A673 (cell line): ENCODE measurements around the gene GALNT9. TPM values are rescaled to one million over a fixed set of nuclear protein-coding genes. Genes with fewer than 3 reads are reported as not detected.

Source experiments
- BruUV-seq: library from RNA; stranded (reverse); fragments of 400-500 nt; replicated peaks from 2 replicates; lab custom pipeline; 2021; lab: Mats Ljungman, UMichigan
- CTCF ChIA-PET: fragments of 300-600 bp; sonication (Branson Sonifier 250); formaldehyde crosslinking; loops from one replicate; lab custom pipeline; 2022; ENCODE audit warnings: antibody characterized with exemption; lab: Charles Lee
- POLR2A ChIA-PET: fragments of 300-600 bp; sonication (Branson Sonifier 250); formaldehyde crosslinking; loops from one replicate; lab custom pipeline; 2022; ENCODE audit warnings: antibody characterized with exemption; ENCODE audit not compliant: low non-redundant PET; lab: Charles Lee
- DNase-seq: peaks from one replicate; pipeline ENCODE4 v3.0.0-alpha.2; 2015; ENCODE audit warnings: low spot score
- H3K27ac ChIP-seq: fragments of 200-600 bp; sonication (generic); 2 replicates; pipeline ENCODE4 v1.5.1; 2016; ENCODE audit warnings: mixed run types, low read depth, mild to moderate bottlenecking, mixed read lengths, antibody characterized with exemption, low read length; ENCODE audit not compliant: poor library complexity, severe bottlenecking
- H3K27me3 ChIP-seq: fragments of 200-600 bp; sonication (generic); replicated peaks from 2 replicates; pipeline ENCODE4 v1.6.1; 2017; ENCODE audit warnings: mixed run types, low read depth, mild to moderate bottlenecking, mixed read lengths, antibody characterized with exemption, low read length; ENCODE audit not compliant: insufficient read depth, poor library complexity
- H3K36me3 ChIP-seq: fragments of 200-600 bp; sonication (generic); 2 replicates; pipeline ENCODE4 v1.6.1; 2016; ENCODE audit warnings: mixed run types, mild to moderate bottlenecking, mixed read lengths, antibody characterized with exemption, low read length; ENCODE audit not compliant: insufficient read depth, poor library complexity, severe bottlenecking
- H3K4me1 ChIP-seq: fragments of 200-600 bp; sonication (generic); 2 replicates; pipeline ENCODE4 v1.6.1; 2017; ENCODE audit warnings: mixed run types, mild to moderate bottlenecking, mixed read lengths, antibody characterized with exemption, low read length; ENCODE audit not compliant: insufficient read depth, poor library complexity, severe bottlenecking
- H3K4me3 ChIP-seq: fragments of 200-600 bp; sonication (generic); 2 replicates; pipeline ENCODE4 v1.5.1; 2016; ENCODE audit warnings: low read depth, mixed run types, mild to moderate bottlenecking, mixed read lengths, low read length; ENCODE audit not compliant: poor library complexity, severe bottlenecking
- H3K9me3 ChIP-seq: fragments of 200-600 bp; sonication (generic); 2 replicates; pipeline ENCODE4 v1.6.1; 2016; ENCODE audit warnings: mixed run types, low read depth, mild to moderate bottlenecking, mixed read lengths, antibody characterized with exemption, low read length; ENCODE audit not compliant: poor library complexity, severe bottlenecking
- CTCF ChIP-seq: fragments of 300-800, 200-600 bp; sonication (generic); conservative IDR thresholded peaks from 2 replicates; pipeline ENCODE4 v1.5.1; 2017; ENCODE audit warnings: low read depth, mild to moderate bottlenecking, antibody characterized with exemption, low read length, moderate library complexity, mixed read lengths
- EZH2 ChIP-seq: fragments of 200-600 bp; sonication (generic); IDR thresholded peaks from 2 replicates; pipeline ENCODE4 v1.6.1; 2017; ENCODE audit warnings: borderline replicate concordance, low read depth, mild to moderate bottlenecking, mixed read lengths, antibody characterized with exemption, low read length; ENCODE audit not compliant: poor library complexity, severe bottlenecking
- intact Hi-C: fragments of 100-400 bp; cut with micrococcal nuclease; formaldehyde crosslinking; loops from one replicate; pipeline ENCODE4 v1.10.0; 2022; ENCODE audit not compliant: unreplicated experiment
- total RNA-seq: library from RNA; stranded (reverse); gene quantifications from 2 replicates; pipeline ENCODE4 v1.2.3, GENCODE V29; 2021

The GALNT9 gene
- total RNA-seq, 1 experiment from 2014 or later, result 7.4 TPM

GRCh38 chr12:132340266-132341035 is 11.1 kb upstream of the GALNT9 start:
- Histone ChIP-seq H3K9me3 (no peaks in the 10 kb centered on the region), H3K27me3 (peaks cover 8% of the 10 kb centered on the region), H3K27ac (no peak overlapping the region), H3K36me3 (no peaks in the 10 kb centered on the region), H3K4me3 (no peak overlapping the region), H3K4me1 (peaks cover 15% of the 10 kb centered on the region)
- ChIA-PET CTCF (no interaction called here), POLR2A (interaction anchor here (0.6 kb wide), 1 partner anchor 16 kb away, joined by 5 read pairs; no protein-coding TSS in a partner anchor)
- TF ChIP-seq CTCF (no peak), EZH2 (no peak)
- intact Hi-C loops, result no loop called here
- DNase-seq, result no peak
- no TSS peak for BruUV-seq

- Histone ChIP-seq H3K36me3 (no peaks in the 10 kb centered on the region), H3K4me3 (no peak overlapping the region), H3K27me3 (peaks cover 8% of the 10 kb centered on the region), H3K4me1 (peaks cover 15% of the 10 kb centered on the region), H3K27ac (no peak overlapping the region), H3K9me3 (no peaks in the 10 kb centered on the region)
- intact Hi-C loops, result no loop called here
- ChIA-PET POLR2A (no interaction called here), CTCF (no interaction called here)
- BruUV-seq, result no TSS peak
- DNase-seq, result no peak
- no peak for TF ChIP-seq CTCF
- TF ChIP-seq EZH2, result no peak
Measured at GRCh38 chr12:132339856-132340255, 10.5 kb upstream of the GALNT9 start.

- Histone ChIP-seq H3K36me3 (no peaks in the 10 kb centered on the region), H3K27ac (no peak overlapping the region), H3K4me1 (peaks cover 9% of the 10 kb centered on the region), H3K27me3 (peaks cover under 1% of the 10 kb centered on the region), H3K9me3 (no peaks in the 10 kb centered on the region), H3K4me3 (no peak overlapping the region)
- ChIA-PET POLR2A (no interaction called here), CTCF (no interaction called here)
- no TSS peak for BruUV-seq
- no peak for DNase-seq
- TF ChIP-seq CTCF, result no peak
- no peak for TF ChIP-seq EZH2
- intact Hi-C loops, result no loop called here
Measured at GRCh38 chr12:132338781-132339180, 9.4 kb upstream of the GALNT9 start.
